PFSK-1 (cell line): ENCODE data around the gene TGFB1.

Experiments
- FOXP2 ChIP-seq: optimal IDR thresholded peaks from 2 replicates; pipeline ENCODE3; 2011; ENCODE audit warnings: borderline replicate concordance, control low read depth, inconsistent platforms; ENCODE audit not compliant: insufficient read depth; ENCODE audit errors: extremely low read length, extremely low read depth
- POLR2AphosphoS5 ChIP-seq: IDR thresholded peaks from 2 replicates; pipeline ENCODE4 v1.6.1; 2012; ENCODE audit warnings: low read depth, mild to moderate bottlenecking, control low read depth, low read length, moderate library complexity
- REST ChIP-seq, 2 experiments: IDR thresholded peaks; 2 replicates each; pipeline versions ENCODE4 v1.6.1 to v1.8.0; 2011 to 2012; ENCODE audit warnings: low read depth in 2 of 2, low read length in 2 of 2, control low read depth in 1 of 2, inconsistent platforms in 1 of 2, mild to moderate bottlenecking in 1 of 2, moderate library complexity in 1 of 2; ENCODE audit not compliant: insufficient read depth in 1 of 2
- SIN3A ChIP-seq: IDR thresholded peaks from 2 replicates; pipeline ENCODE4 v1.6.1; 2012; ENCODE audit warnings: mild to moderate bottlenecking, low read length, moderate library complexity, borderline replicate concordance; ENCODE audit not compliant: insufficient read depth
- TAF1 ChIP-seq: IDR thresholded peaks from 2 replicates; pipeline ENCODE4 v1.6.1; 2012; ENCODE audit warnings: low read length, control low read depth, borderline replicate concordance; ENCODE audit not compliant: insufficient read depth

Gene TGFB1

GRCh38 chr19:41371541-41371940, 17.8 kb upstream of the TGFB1 start:
- TF ChIP-seq FOXP2, result no peak
- TF ChIP-seq SIN3A, result no peak
- no peak for TF ChIP-seq REST (IDR thresholded peaks at IDR 0.05; ENCODE audit: insufficient read depth in 1 of 2, low read depth in 2 of 2, low read length in 2 of 2)
- no peak for TF ChIP-seq TAF1
- no peak for TF ChIP-seq POLR2AphosphoS5

- no peak for TF ChIP-seq TAF1
- TF ChIP-seq SIN3A, result no peak
Observed at GRCh38 chr19:41369769-41370168, 16.0 kb upstream of the TGFB1 start.

- no peak for TF ChIP-seq POLR2AphosphoS5
- no peak for TF ChIP-seq FOXP2
- no peak for TF ChIP-seq SIN3A
- no peak for TF ChIP-seq TAF1
- no peak for TF ChIP-seq REST (IDR thresholded peaks at IDR 0.05; ENCODE audit: insufficient read depth in 1 of 2, low read depth in 2 of 2, low read length in 2 of 2)
Observed at GRCh38 chr19:41367848-41368301, 14.2 kb upstream of the TGFB1 start.

- TF ChIP-seq FOXP2 (no peak), POLR2AphosphoS5 (no peak), SIN3A (no peak), REST (IDR thresholded peaks at IDR 0.05; ENCODE audit: insufficient read depth in 1 of 2, low read depth in 2 of 2, low read length in 2 of 2) (no peak), TAF1 (no peak)
Observed at GRCh38 chr19:41366089-41366488, 12.4 kb upstream of the TGFB1 start.

- TF ChIP-seq REST (IDR thresholded peaks at IDR 0.05; ENCODE audit: insufficient read depth in 1 of 2, low read depth in 2 of 2, low read length in 2 of 2), result no peak
- no peak for TF ChIP-seq TAF1
- TF ChIP-seq FOXP2, result no peak
- no peak for TF ChIP-seq POLR2AphosphoS5
- TF ChIP-seq SIN3A, result no peak
Observed at GRCh38 chr19:41364524-41365391, 11.0 kb upstream of the TGFB1 start.
